CD14-positive monocyte (primary cell): ENCODE data around the gene ZBTB47. TPM values are rescaled to one million over a fixed set of nuclear protein-coding genes. Genes with fewer than 3 reads are reported as not detected.

Experiments
- DNase-seq, 3 donors: peaks; one replicate each; pipeline ENCODE4 v3.0.0-alpha.2; 2011 to 2022
- H2AFZ ChIP-seq: 2 replicates; pipeline ENCODE4 v1.6.0; 2012; ENCODE audit warnings: mild to moderate bottlenecking, low read depth, low read length, inconsistent platforms; ENCODE audit not compliant: insufficient read depth, poor library complexity, severe bottlenecking
- H3K27ac ChIP-seq, 2 donors: 1 replicate in 1 of 2; 2 replicates in 1 of 2; pipeline ENCODE4 v1.5.1; 2012 to 2013; ENCODE audit warnings: low read length in 2 of 2, control low read depth in 1 of 2, inconsistent platforms in 1 of 2, low read depth in 1 of 2, mild to moderate bottlenecking in 1 of 2
- H3K27me3 ChIP-seq, 2 donors: one replicate each; pipeline versions ENCODE4 v1.6.0 to v1.6.1; 2011 to 2013; ENCODE audit warnings: low read length in 2 of 2; ENCODE audit not compliant: control insufficient read depth in 2 of 2, insufficient read depth in 2 of 2
- H3K36me3 ChIP-seq, 2 donors: replicated peaks in 1 of 2; 1 replicate in 1 of 2; 2 replicates in 1 of 2; pipeline versions ENCODE4 v1.5.1 to v1.6.1; 2012 to 2013; ENCODE audit warnings: low read length in 2 of 2, control low read depth in 1 of 2, inconsistent platforms in 1 of 2, mild to moderate bottlenecking in 1 of 2; ENCODE audit not compliant: insufficient read depth in 2 of 2, control insufficient read depth in 1 of 2
- H3K4me1 ChIP-seq, 2 donors: 1 replicate in 1 of 2; 2 replicates in 1 of 2; pipeline versions ENCODE4 v1.5.1 to v1.6.1; 2012 to 2013; ENCODE audit warnings: low read length in 2 of 2, control low read depth in 1 of 2, inconsistent platforms in 1 of 2, mild to moderate bottlenecking in 1 of 2, moderate library complexity in 1 of 2; ENCODE audit not compliant: insufficient read depth in 2 of 2, control insufficient read depth in 1 of 2
- H3K4me2 ChIP-seq: replicated peaks from 2 replicates; pipeline ENCODE3; 2012; ENCODE audit warnings: low read length, moderate library complexity, mild to moderate bottlenecking; ENCODE audit not compliant: poor library complexity, severe bottlenecking; ENCODE audit errors: extremely low read depth
- H3K4me3 ChIP-seq, 3 experiments: fragments of 200-600 bp in 1 of 3; sonication (generic) in 1 of 3; replicated peaks in 1 of 3; 1 replicate in 2 of 3; 2 replicates in 1 of 3; pipeline ENCODE4 v1.5.1; 2011 to 2013; ENCODE audit warnings: low read length in 3 of 3, mild to moderate bottlenecking in 3 of 3, control low read depth in 2 of 3, low read depth in 2 of 3, inconsistent platforms in 1 of 3, moderate library complexity in 1 of 3
- H3K79me2 ChIP-seq: 2 replicates; pipeline ENCODE4 v1.6.0; 2012; ENCODE audit warnings: mild to moderate bottlenecking, control low read depth, inconsistent platforms, low read length, moderate library complexity; ENCODE audit not compliant: insufficient read depth
- H3K9ac ChIP-seq: 2 replicates; pipeline ENCODE4 v1.6.0; 2017; ENCODE audit warnings: low read length, mild to moderate bottlenecking; ENCODE audit not compliant: insufficient read depth, poor library complexity, severe bottlenecking
- H3K9me3 ChIP-seq, 2 donors: replicated peaks in 1 of 2; 1 replicate in 1 of 2; 2 replicates in 1 of 2; pipeline versions ENCODE4 v1.5.1 to v1.6.1; 2012 to 2013; ENCODE audit warnings: low read length in 2 of 2, control low read depth in 1 of 2; ENCODE audit not compliant: control insufficient read depth in 1 of 2, insufficient read depth in 1 of 2
- H4K20me1 ChIP-seq: 2 replicates; pipeline ENCODE4 v1.6.0; 2012; ENCODE audit warnings: mild to moderate bottlenecking, low read length, control low read depth, moderate library complexity; ENCODE audit not compliant: insufficient read depth
- H3K27ac Mint-ChIP-seq, 7 donors: one replicate each; pipeline ENCODE4 v1.8.0; 2020; ENCODE audit warnings: mild to moderate bottlenecking in 7 of 7, mixed read lengths in 7 of 7, moderate library complexity in 6 of 7, inconsistent platforms in 2 of 7
- H3K27me3 Mint-ChIP-seq, 3 donors: one replicate each; pipeline ENCODE4 v1.8.0; 2021 to 2022; ENCODE audit warnings: low read depth in 3 of 3, mild to moderate bottlenecking in 3 of 3, mixed read lengths in 3 of 3, moderate library complexity in 3 of 3, inconsistent platforms in 1 of 3
- H3K36me3 Mint-ChIP-seq, 2 donors: one replicate each; pipeline ENCODE4 v1.8.0; 2020; ENCODE audit warnings: mixed read lengths in 2 of 2, inconsistent platforms in 1 of 2, mild to moderate bottlenecking in 1 of 2
- H3K4me1 Mint-ChIP-seq: one replicate; pipeline ENCODE4 v1.8.0; 2020; ENCODE audit warnings: mild to moderate bottlenecking, mixed read lengths
- H3K4me3 Mint-ChIP-seq, 2 donors: one replicate each; pipeline ENCODE4 v1.8.0; 2020; ENCODE audit warnings: mild to moderate bottlenecking in 2 of 2, mixed read lengths in 2 of 2, moderate library complexity in 1 of 2
- H3K9me3 Mint-ChIP-seq, 7 donors: one replicate each; pipeline ENCODE4 v1.8.0; 2020 to 2022; ENCODE audit warnings: mixed read lengths in 7 of 7, mild to moderate bottlenecking in 6 of 7, moderate library complexity in 6 of 7, inconsistent platforms in 2 of 7
- CTCF ChIP-seq: fragments of 200-600 bp; IDR thresholded peaks from one replicate; pipeline ENCODE4 v1.8.0; 2022; ENCODE audit warnings: antibody characterized with exemption, mild to moderate bottlenecking
- WGBS: methylation state at CpG from one replicate; pipeline ENCODE4 v1.1.5; 2013; ENCODE audit warnings: missing lambda C conversion rate; ENCODE audit not compliant: insufficient coverage; 5-methylcytosine and 5-hydroxymethylcytosine counted together
- intact Hi-C, 2 donors: fragments of 100-400 bp; cut with micrococcal nuclease; formaldehyde crosslinking; loops; one replicate each; pipeline versions ENCODE4 v1.15.0 to v1.15.1; 2023
- polyA plus RNA-seq, 3 donors: library from polyadenylated mRNA; depleted of rRNA in 1 of 3; unstranded in 2 of 3; stranded (reverse) in 1 of 3; fragments of 300-500 nt in 2 of 3; fragments of >200 nt in 1 of 3; fragmentation: Illumina TruSeq in 2 of 3; gene quantifications; 1 replicate in 2 of 3; 2 replicates in 1 of 3; pipeline ENCODE4 v1.2.3, GENCODE V29; 2012 to 2021

Gene ZBTB47
- polyA plus RNA-seq, 3 donors: 0.35 to 9.8 (median 0.41) TPM

GRCh38 chr3:42697289-42698051, 44.0 kb downstream of the ZBTB47 start:
- intact Hi-C loops: no loop called here
- H3K36me3 ChIP-seq: no peaks in the 10 kb centered on the region
- H3K9ac ChIP-seq: no peak overlapping the region
- no peaks in the 10 kb centered on the region for H3K4me1 ChIP-seq
- no peaks in the 10 kb centered on the region for H4K20me1 ChIP-seq
- no peak for TF ChIP-seq CTCF
- peaks cover 5 to 13% (median 7%) of the 10 kb centered on the region in 3 donors for H3K27me3 Mint-ChIP-seq
- DNase-seq: no peak
- H3K36me3 Mint-ChIP-seq: no peaks in the 10 kb centered on the region
- H3K79me2 ChIP-seq: no peaks in the 10 kb centered on the region
- H3K27ac Mint-ChIP-seq: no peak overlapping the region
- H3K4me3 ChIP-seq: no peak overlapping the region
- no peaks in the 10 kb centered on the region for H3K9me3 Mint-ChIP-seq
- H3K4me2 ChIP-seq: no peak overlapping the region
- no peak overlapping the region for H3K27ac ChIP-seq
- H3K4me1 Mint-ChIP-seq: peaks cover 3% of the 10 kb centered on the region
- H3K4me3 Mint-ChIP-seq: no peak overlapping the region
- H3K27me3 ChIP-seq: no peaks in the 10 kb centered on the region
- WGBS: 93% methylated on average over 17 of the region's 18 CpGs
- H3K9me3 ChIP-seq: no peaks in the 10 kb centered on the region
- no peak overlapping the region for H2AFZ ChIP-seq

GRCh38 chr3:42698216-42698910, 44.9 kb downstream of the ZBTB47 start:
- Histone ChIP-seq H3K4me3 (no peak overlapping the region), H3K9me3 (no peaks in the 10 kb centered on the region), H3K4me2 (no peak overlapping the region), H2AFZ (no peak overlapping the region), H3K4me1 (no peaks in the 10 kb centered on the region), H3K9ac (no peak overlapping the region), H4K20me1 (no peaks in the 10 kb centered on the region), H3K36me3 (no peaks in the 10 kb centered on the region), H3K79me2 (no peaks in the 10 kb centered on the region), H3K27ac (no peak overlapping the region), H3K27me3 (no peaks in the 10 kb centered on the region)
- DNase-seq: no peak
- TF ChIP-seq CTCF: no peak
- Mint-ChIP-seq H3K27me3 (peaks cover 6 to 13% (median 10%) of the 10 kb centered on the region in 3 donors), H3K27ac (no peak overlapping the region), H3K4me3 (no peak overlapping the region), H3K9me3 (no peaks in the 10 kb centered on the region), H3K36me3 (no peaks in the 10 kb centered on the region), H3K4me1 (peaks cover 3% of the 10 kb centered on the region)
- intact Hi-C loops: no loop called here
- WGBS: 94% methylated on average over 6 of the region's 7 CpGs
